ENCODE data around the gene MARCHF3.

MARCHF3 gene

GRCh38 chr5:126868338-126869004 is 161.9 kb downstream of the MARCHF3 start:
- DNase-seq = no peak

- no peak for DNase-seq
Measured at GRCh38 chr5:126866851-126867636, 163.3 kb downstream of the MARCHF3 start.

- no peak for DNase-seq
Measured at GRCh38 chr5:126865299-126865698, 165.1 kb downstream of the MARCHF3 start.

GRCh38 chr5:126864042-126864688 is 166.2 kb downstream of the MARCHF3 start:
- DNase-seq = no peak

GRCh38 chr5:126863402-126863801 is 167.0 kb downstream of the MARCHF3 start:
- DNase-seq = no peak

GRCh38 chr5:126858441-126858840 is 171.9 kb downstream of the MARCHF3 start:
- no peak for DNase-seq

- DNase-seq = no peak
Measured at GRCh38 chr5:126857472-126858410, 172.6 kb downstream of the MARCHF3 start.

GRCh38 chr5:126855266-126855665 is 175.1 kb downstream of the MARCHF3 start:
- DNase-seq = no peak

GRCh38 chr5:126854526-126855110 is 175.7 kb downstream of the MARCHF3 start:
- DNase-seq = no peak

- DNase-seq = peak; percentile 49
Measured at GRCh38 chr5:126853541-126854307, 176.6 kb downstream of the MARCHF3 start.

- DNase-seq = no peak
Measured at GRCh38 chr5:126852841-126853271, 177.5 kb downstream of the MARCHF3 start.

- DNase-seq = peak; percentile 47
Measured at GRCh38 chr5:126852091-126852571, 178.2 kb downstream of the MARCHF3 start.

- DNase-seq = peak; percentile 26
Measured at GRCh38 chr5:126851501-126852011, 178.8 kb downstream of the MARCHF3 start.

GRCh38 chr5:126849101-126849678 is 181.2 kb downstream of the MARCHF3 start:
- no peak for DNase-seq

GRCh38 chr5:126848253-126848652 is 182.1 kb downstream of the MARCHF3 start:
- DNase-seq = no peak

GRCh38 chr5:126847826-126848251 is 182.5 kb downstream of the MARCHF3 start:
- no peak for DNase-seq

GRCh38 chr5:126847456-126847820 is 182.9 kb downstream of the MARCHF3 start:
- DNase-seq = no peak

- DNase-seq = no peak
Measured at GRCh38 chr5:126846744-126847455, 183.5 kb downstream of the MARCHF3 start.

GRCh38 chr5:126846344-126846743 is 184.0 kb downstream of the MARCHF3 start:
- no peak for DNase-seq

Measured in CD4-positive, alpha-beta T cell treated with Interleukin-12 subunit alpha and Interleukin-12 subunit beta, for 1 hour (primary cell).